ENCODE results near the gene CTNS. TPM values are rescaled to one million over a fixed set of nuclear protein-coding genes. Genes with fewer than 3 reads are reported as not detected.

The CTNS gene
- total and polyA plus RNA-seq, 2 of the 13 experiments (the other 11 are each of a cell fraction or from before 2014, with no cell fraction given), result 9.5 to 13.7 TPM

- no peak for TF ChIP-seq ZUFSP (CRISPR knock-in tag; IDR thresholded peaks at IDR 0.05; ENCODE audit: borderline replicate concordance)
- peak; percentile 44; the same call in 1 of the 2 replicates for TF ChIP-seq PHF21A (CRISPR knock-in tag; IDR thresholded peaks at IDR 0.05)
- peak; percentile 47; the same call in 1 of the 2 replicates for TF ChIP-seq EEA1 (CRISPR knock-in tag; IDR thresholded peaks at IDR 0.05; ENCODE audit: borderline replicate concordance)
- no peak for TF ChIP-seq ZNF550 (CRISPR knock-in tag; IDR thresholded peaks at IDR 0.05; ENCODE audit: borderline replicate concordance)
- 0 out of 2 replicates have a peak, but pooled peaks have one; percentile 58 for TF ChIP-seq ZNF232 (CRISPR knock-in tag; IDR thresholded peaks at IDR 0.05; ENCODE audit: borderline replicate concordance)
- TF ChIP-seq ARID4A (CRISPR knock-in tag; IDR thresholded peaks at IDR 0.05; ENCODE audit: borderline replicate concordance), result peak; percentile 63
- no peak for TF ChIP-seq HNRNPLL (IDR thresholded peaks at IDR 0.05; ENCODE audit: low read depth, low read length, poor library complexity, severe bottlenecking)
- TF ChIP-seq GFI1 (CRISPR knock-in tag; IDR thresholded peaks at IDR 0.05; ENCODE audit: borderline replicate concordance), result no peak; the same call in 1 of the 2 replicates
- TF ChIP-seq ZNF430 (CRISPR knock-in tag; IDR thresholded peaks at IDR 0.05), result 0 out of 2 replicates have a peak, but pooled peaks have one; percentile 27
- TF ChIP-seq THAP9 (CRISPR knock-in tag; IDR thresholded peaks at IDR 0.05; ENCODE audit: borderline replicate concordance), result 0 out of 2 replicates have a peak, but pooled peaks have one; percentile 3
- no peak for TF ChIP-seq ZNF512 (CRISPR knock-in tag; IDR thresholded peaks at IDR 0.05)
- TF ChIP-seq ZSCAN12 (CRISPR knock-in tag; IDR thresholded peaks at IDR 0.05), result peak; percentile 68; the same call in 1 of the 2 replicates
- TF ChIP-seq ZSCAN9 (CRISPR knock-in tag; IDR thresholded peaks at IDR 0.05; ENCODE audit: borderline replicate concordance), result 0 out of 2 replicates have a peak, but pooled peaks have one; percentile 3
- TF ChIP-seq ZSCAN31 (CRISPR knock-in tag; IDR thresholded peaks at IDR 0.05; ENCODE audit: low read depth), result 0 out of 2 replicates have a peak, but pooled peaks have one; percentile 7
- peak; percentile 59; the same call in 1 of the 2 replicates for TF ChIP-seq KDM5A (IDR thresholded peaks at IDR 0.05; ENCODE audit: borderline replicate concordance, low read length)
- TF ChIP-seq SAFB2 (CRISPR knock-in tag; IDR thresholded peaks at IDR 0.05; ENCODE audit: borderline replicate concordance, low read depth), result no peak
Measured at GRCh38 chr17:3636908-3637373, 381 bp downstream of the CTNS start (continued).

All from HepG2 (cell line).